DOHH2 (cell line): ENCODE results near the gene AIG1.
"Not testable (repeated sequence)": the region's sequence is repeated elsewhere in the genome, so short reads cannot be mapped to it uniquely, and the experiment has no call there.

Source experiments
- CTCF ChIP-seq: fragments of 200-600 bp; sonication (generic); IDR thresholded peaks from one replicate; pipeline ENCODE4 v1.5.1; 2014; ENCODE audit warnings: antibody characterized with exemption, mild to moderate bottlenecking, low read depth, low read length; ENCODE audit not compliant: poor library complexity, severe bottlenecking
- EZH2phosphoT487 ChIP-seq: fragments of 200-600 bp; sonication (generic); IDR thresholded peaks from 2 replicates; pipeline ENCODE4 v1.6.1; 2017; ENCODE audit warnings: borderline replicate concordance, mild to moderate bottlenecking, antibody characterized with exemption, low read length, moderate library complexity, mixed read lengths

- TF ChIP-seq CTCF, EZH2phosphoT487: not testable (repeated sequence)
Observed at GRCh38 chr6:143307760-143308159, 247.1 kb downstream of the AIG1 start.
